ENCODE data around the gene CNTLN.
A peak's percentile ranks its signal among the peaks of the same experiment; 100 is the strongest.
"Not testable (repeated sequence)": the region's sequence is repeated elsewhere in the genome, so short reads cannot be mapped to it uniquely, and the experiment has no call there.

Gene CNTLN

GRCh38 chr9:17318821-17319320 lies 184.0 kb downstream of the CNTLN start:
- DNase-seq (ENCODE audit: low spot score) = no peak

DNA sequence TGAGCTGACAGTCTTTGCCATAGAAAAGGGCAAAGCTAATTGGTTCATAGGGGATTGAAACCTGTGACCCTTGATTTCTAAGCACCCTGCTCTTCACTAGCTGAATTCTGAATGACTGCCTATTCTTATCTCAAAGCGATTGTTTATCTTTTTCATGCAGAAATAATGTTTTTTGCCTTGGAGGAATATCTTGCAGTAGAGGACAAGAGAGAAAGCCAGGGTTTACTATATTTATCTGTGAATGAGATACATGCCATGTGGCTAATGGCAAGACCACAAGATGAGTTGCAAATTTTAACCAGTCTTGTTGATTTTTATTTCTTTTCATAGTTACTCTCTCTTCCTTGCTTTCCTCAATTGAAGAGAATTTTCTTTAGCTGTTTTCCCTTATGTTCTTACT lies 185.0 kb downstream of the CNTLN start:
- no peak for DNase-seq (ENCODE audit: low spot score)

- no peak for DNase-seq (ENCODE audit: low spot score)
These were observed 188.3 kb downstream of the CNTLN start for GRCh38 chr9:17322882-17323864.

GRCh38 chr9:17328331-17328730 lies 193.5 kb downstream of the CNTLN start:
- DNase-seq (ENCODE audit: low spot score) = no peak

DNA sequence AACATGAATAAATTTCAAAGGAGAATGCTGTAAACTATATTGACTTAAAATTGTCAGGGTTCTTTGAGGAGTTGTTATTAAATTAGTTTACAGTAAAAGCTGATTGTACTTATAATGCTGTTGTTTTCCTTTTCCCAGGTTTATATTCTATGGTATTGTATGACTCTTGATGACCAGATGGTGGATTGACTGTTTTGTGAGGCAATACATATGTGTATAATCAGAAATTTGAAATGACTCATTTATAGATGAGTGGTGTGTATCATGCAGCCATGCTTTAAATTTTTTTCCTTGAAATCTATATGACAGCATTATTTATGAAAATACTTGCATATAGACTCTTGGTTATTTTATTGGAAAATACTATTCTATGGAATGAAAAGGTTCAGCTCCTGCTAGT lies 195.3 kb downstream of the CNTLN start:
- no peak for DNase-seq (ENCODE audit: low spot score)

- no peak for DNase-seq (ENCODE audit: low spot score)
These were observed 197.3 kb downstream of the CNTLN start for GRCh38 chr9:17332115-17332514.

GRCh38 chr9:17339156-17339555 lies 204.3 kb downstream of the CNTLN start:
- DNase-seq (ENCODE audit: low spot score) = no peak

GRCh38 chr9:17342696-17343095 lies 207.9 kb downstream of the CNTLN start:
- no peak for DNase-seq (ENCODE audit: low spot score)

- no peak for DNase-seq (ENCODE audit: low spot score)
These were observed 215.0 kb downstream of the CNTLN start for GRCh38 chr9:17349831-17350230.

GRCh38 chr9:17354006-17354405 lies 219.2 kb downstream of the CNTLN start:
- DNase-seq (ENCODE audit: low spot score) = not testable (repeated sequence)

GRCh38 chr9:17361378-17361777 lies 226.5 kb downstream of the CNTLN start:
- DNase-seq (ENCODE audit: low spot score) = no peak

DNA sequence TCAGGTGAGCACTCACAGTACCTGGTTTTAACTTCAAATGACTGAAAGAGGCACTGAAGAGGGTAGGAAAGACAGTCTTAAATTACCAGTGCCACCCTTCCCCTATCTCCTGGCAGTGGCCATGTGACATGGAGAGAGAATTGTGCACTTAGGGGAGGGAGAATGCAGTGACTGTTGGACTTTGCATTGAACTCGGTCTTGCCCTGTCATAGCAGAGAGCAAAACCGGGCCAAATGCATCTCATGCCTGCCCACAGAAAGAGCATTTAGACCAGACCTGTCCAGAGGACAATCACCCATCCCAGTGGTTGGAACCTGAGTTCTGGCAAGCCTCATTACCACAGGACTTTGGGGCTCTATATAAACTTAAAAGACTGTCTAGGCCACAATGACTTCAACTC lies 232.2 kb downstream of the CNTLN start:
- no peak for DNase-seq (ENCODE audit: low spot score)

GRCh38 chr9:17380126-17380861 lies 245.5 kb downstream of the CNTLN start:
- DNase-seq (ENCODE audit: low spot score) = no peak

- no peak for DNase-seq (ENCODE audit: low spot score)
These were observed 252.7 kb downstream of the CNTLN start for GRCh38 chr9:17387565-17387964.

DNA sequence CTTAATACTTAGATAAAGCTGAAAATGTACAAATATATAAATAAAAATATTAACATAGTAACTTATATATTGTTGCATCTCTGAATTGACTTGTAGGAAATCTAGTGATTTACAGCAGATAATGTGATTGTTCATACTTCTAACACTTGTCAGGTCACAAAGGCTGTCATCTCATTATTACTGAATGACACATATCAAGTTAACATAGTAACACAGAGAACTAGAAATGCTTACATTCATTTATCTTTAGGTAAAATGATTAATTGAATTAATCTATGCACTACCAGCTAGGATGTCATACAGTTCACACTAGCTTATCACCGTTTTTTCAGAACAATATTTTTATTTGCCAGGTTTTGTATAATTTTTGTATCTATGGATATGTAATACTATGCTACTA lies 254.2 kb downstream of the CNTLN start:
- no peak for DNase-seq (ENCODE audit: low spot score)

- no peak for DNase-seq (ENCODE audit: low spot score)
These were observed 260.2 kb downstream of the CNTLN start for GRCh38 chr9:17394881-17395510.

DNA sequence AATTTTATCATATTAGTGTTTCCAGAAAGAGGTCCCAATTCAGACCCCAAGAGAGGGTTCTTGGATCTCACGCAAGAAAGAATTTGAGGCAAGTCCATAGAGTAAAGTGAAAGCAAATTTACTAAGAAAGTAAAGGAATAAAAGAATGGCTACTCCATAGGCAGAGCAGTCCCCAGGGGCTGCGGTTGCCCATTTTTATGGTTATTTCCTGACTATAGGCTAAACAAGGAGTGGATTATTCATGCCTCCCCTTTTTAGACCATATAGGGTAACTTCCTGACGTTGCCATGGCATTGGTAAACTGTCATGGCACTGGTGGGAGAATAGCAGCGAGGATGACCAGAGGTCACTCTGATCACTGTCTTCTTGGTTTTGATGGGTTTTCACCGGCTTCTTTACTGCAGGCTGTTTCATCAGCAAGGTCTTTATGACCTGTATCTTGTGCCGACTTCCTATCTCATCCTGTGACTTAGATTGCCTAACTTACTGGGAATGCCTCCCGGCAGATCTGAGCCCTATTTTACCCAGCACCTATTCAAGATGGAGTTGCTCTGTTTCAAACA lies 262.4 kb downstream of the CNTLN start:
- DNase-seq (ENCODE audit: low spot score) = not testable (repeated sequence)

DNA sequence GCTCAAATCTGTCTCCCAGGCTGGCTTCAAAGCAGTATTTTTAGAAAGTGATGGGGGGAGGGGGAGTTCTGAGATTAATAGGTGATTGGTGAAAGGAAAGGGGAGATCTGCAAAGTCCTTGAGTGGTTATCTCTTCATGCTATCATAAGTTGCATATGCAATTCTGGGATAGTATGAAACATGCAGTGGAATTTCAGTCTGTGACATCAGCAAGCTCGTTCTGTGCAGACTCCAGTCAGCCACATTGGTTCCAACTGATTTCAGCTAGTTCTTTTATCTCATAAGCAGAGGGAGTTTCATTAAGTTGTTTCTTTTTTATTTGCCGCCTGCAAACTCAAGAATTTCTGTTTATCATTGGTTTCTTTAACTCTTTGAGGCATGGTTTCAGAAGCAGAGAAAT lies 263.5 kb downstream of the CNTLN start:
- DNase-seq (ENCODE audit: low spot score) = no peak

DNA sequence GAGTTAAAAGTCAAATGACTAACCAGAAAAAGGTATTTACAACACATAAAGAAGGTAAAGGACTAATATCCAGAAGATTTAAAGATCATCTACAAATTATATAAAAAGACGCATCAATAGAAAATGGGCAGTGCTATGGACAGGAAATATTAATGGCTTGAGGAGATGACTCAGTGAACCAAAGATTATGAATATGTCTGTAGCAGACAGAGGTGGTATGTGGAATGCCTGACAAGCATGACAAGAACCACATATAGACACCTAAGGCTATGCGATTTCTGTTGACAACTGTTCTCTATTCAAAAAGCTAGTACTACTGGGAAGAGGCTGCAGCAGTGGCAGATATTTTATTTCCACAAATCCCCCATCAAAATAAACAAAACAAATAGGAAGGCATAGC lies 267.0 kb downstream of the CNTLN start:
- peak; percentile 68 for DNase-seq (ENCODE audit: low spot score)

GRCh38 chr9:17402309-17402708 lies 267.5 kb downstream of the CNTLN start:
- no peak for DNase-seq (ENCODE audit: low spot score)

DNA sequence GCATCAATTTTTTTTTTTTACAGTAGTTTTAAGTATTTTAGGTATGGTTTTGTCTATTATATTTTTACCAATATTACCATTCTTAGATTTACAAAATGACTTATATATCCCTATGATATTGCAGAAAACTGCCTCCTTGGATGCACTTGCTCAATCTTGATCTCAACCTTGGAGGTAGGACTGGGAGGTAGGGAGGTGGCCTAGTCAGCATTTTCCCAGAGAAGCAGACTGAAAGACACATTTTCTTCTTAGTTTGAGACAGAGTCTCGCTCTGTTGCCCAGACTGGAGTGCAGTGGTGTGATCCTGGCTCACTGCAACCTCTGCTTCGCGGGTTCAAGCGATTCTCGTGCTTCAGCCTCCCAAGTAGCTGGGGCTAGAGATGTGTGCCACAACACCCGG lies 268.7 kb downstream of the CNTLN start:
- no peak for DNase-seq (ENCODE audit: low spot score)

GRCh38 chr9:17414986-17415385 lies 280.1 kb downstream of the CNTLN start:
- no peak for DNase-seq (ENCODE audit: low spot score)
